Stimulated activated CD8-positive, alpha-beta memory T cell treated with anti-CD3 and anti-CD28 coated beads, Interleukin-4, amount 100 ng/mL, for 4 hours (primary cell): ENCODE data around the gene EPS8L3.

Experiments
- DNase-seq, 2 donors: peaks; one replicate each; pipeline ENCODE4 v3.0.0-alpha.2; 2020; ENCODE audit warnings: low read depth in 2 of 2, low spot score in 1 of 2

Gene EPS8L3

GRCh38 chr1:109739738-109740614 is 23.7 kb downstream of the EPS8L3 start:
- peak; percentile 63 to 73 for DNase-seq

GRCh38 chr1:109733236-109733870 is 30.4 kb downstream of the EPS8L3 start:
- no peak for DNase-seq

- DNase-seq, result no peak
Observed at GRCh38 chr1:109732390-109732881, 31.3 kb downstream of the EPS8L3 start.

GRCh38 chr1:109730666-109731065 is 33.1 kb downstream of the EPS8L3 start:
- no peak for DNase-seq

- no peak for DNase-seq
Observed at GRCh38 chr1:109728870-109729269, 34.9 kb downstream of the EPS8L3 start.

GRCh38 chr1:109726728-109727373 is 36.9 kb downstream of the EPS8L3 start:
- no peak for DNase-seq

GRCh38 chr1:109726007-109726406 is 37.7 kb downstream of the EPS8L3 start:
- DNase-seq, result no peak

- no peak for DNase-seq
Observed at GRCh38 chr1:109725510-109725909, 38.2 kb downstream of the EPS8L3 start.

GRCh38 chr1:109724933-109725332 is 38.8 kb downstream of the EPS8L3 start:
- no peak for DNase-seq

GRCh38 chr1:109722908-109723691 is 40.6 kb downstream of the EPS8L3 start:
- no peak for DNase-seq

GRCh38 chr1:109721971-109722370 is 41.8 kb downstream of the EPS8L3 start:
- DNase-seq, result no peak

- DNase-seq, result no peak
Observed at GRCh38 chr1:109721042-109721441, 42.7 kb downstream of the EPS8L3 start.

GRCh38 chr1:109719337-109719837 is 44.3 kb downstream of the EPS8L3 start:
- DNase-seq, result no peak

GRCh38 chr1:109718495-109718894 is 45.2 kb downstream of the EPS8L3 start:
- DNase-seq, result no peak

GRCh38 chr1:109717729-109718128 is 46.0 kb downstream of the EPS8L3 start:
- no peak for DNase-seq

- no peak for DNase-seq
Observed at GRCh38 chr1:109716570-109717090, 47.1 kb downstream of the EPS8L3 start.

GRCh38 chr1:109716121-109716520 is 47.6 kb downstream of the EPS8L3 start:
- DNase-seq, result no peak

- no peak for DNase-seq
Observed at GRCh38 chr1:109714661-109715372, 48.9 kb downstream of the EPS8L3 start.

GRCh38 chr1:109713636-109714035 is 50.1 kb downstream of the EPS8L3 start:
- no peak for DNase-seq

GRCh38 chr1:109712321-109712864 is 51.3 kb downstream of the EPS8L3 start:
- DNase-seq, result no peak
